Hepatocyte (in vitro differentiated cells): ENCODE data around the gene PLLP.

Experiments used
- CTCF ChIP-seq: fragments of 200-600 bp; sonication (generic); IDR thresholded peaks from 2 replicates; pipeline ENCODE4 v1.5.1; 2016; ENCODE audit warnings: antibody characterized with exemption, mild to moderate bottlenecking; ENCODE audit not compliant: poor library complexity
- EZH2 ChIP-seq: fragments of 200-600 bp; sonication (generic); IDR thresholded peaks from 2 replicates; pipeline ENCODE4 v1.6.1; 2016; ENCODE audit warnings: antibody characterized with exemption, mild to moderate bottlenecking, borderline replicate concordance
- EZH2phosphoT487 ChIP-seq: fragments of 200-600 bp; sonication (generic); IDR thresholded peaks from one replicate; pipeline ENCODE4 v1.6.1; 2018; ENCODE audit warnings: antibody characterized with exemption, mild to moderate bottlenecking, low read depth, moderate library complexity; ENCODE audit not compliant: unreplicated experiment, severe bottlenecking

DNA sequence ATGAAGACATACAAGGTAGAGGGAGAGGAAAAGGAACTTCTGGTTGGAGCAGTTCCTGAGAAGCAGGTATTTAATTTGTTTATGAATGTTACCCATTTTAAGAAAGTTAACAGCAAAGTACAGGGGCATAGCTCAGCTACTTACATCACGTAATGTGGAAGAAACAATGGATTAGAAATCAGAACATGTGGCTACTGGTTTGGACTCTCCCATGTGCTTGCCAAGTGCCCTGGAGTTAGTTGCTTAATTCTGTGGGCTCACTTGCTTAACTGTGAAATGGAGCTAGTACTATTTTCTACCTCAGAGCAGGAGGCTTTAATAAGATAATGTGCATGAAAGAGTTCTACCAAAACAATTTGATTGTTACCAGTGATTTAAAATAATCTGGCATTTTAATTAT, 71.0 kb downstream of the PLLP start:
- TF ChIP-seq CTCF (no peak), EZH2 (no peak), EZH2phosphoT487 (no peak)
